ENCODE data around the gene WWTR1.

WWTR1 gene

DNA sequence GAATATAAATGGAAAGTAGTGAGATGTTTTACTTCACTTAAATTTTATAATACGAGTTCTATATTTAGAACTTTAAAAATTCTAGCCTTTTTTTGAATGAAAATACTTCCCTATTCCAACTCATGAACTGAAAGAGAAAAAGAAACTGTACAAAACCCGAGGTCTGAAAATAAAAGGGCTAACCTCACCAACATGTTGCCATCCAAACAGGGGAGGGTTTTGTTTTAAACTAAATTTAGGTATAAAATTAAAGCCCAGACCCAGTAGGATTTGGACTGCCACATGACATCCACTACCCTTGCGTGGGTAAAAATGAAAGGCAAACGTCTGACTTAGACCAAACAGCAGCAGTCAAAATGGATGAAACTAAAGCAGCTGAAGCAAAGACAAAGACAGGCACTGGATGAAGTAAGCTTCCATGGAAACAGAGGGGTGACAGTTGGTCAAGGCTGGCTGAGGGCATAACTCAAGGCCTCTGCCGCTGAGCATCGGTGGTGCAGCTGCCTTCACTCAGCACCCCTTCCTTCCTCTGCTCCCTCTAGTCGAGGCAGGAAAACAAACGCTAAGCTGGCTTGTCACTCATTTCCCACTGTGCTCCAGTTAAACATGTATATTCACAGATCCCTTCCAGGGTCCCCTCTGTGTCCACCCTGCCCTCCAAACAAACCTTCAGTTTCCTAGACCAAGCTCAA, 125.2 kb downstream of the WWTR1 start:
- no peaks in the 10 kb centered on the region for H3K9me3 Mint-ChIP-seq
- H3K27me3 Mint-ChIP-seq (ENCODE audit: low read depth), result no peaks in the 10 kb centered on the region
- peak overlapping the region; percentile 46 to 96 (median 86) for H3K27ac Mint-ChIP-seq
- peaks cover 84% of the 10 kb centered on the region for H3K4me1 Mint-ChIP-seq
- TF ChIP-seq, protein P1, sequence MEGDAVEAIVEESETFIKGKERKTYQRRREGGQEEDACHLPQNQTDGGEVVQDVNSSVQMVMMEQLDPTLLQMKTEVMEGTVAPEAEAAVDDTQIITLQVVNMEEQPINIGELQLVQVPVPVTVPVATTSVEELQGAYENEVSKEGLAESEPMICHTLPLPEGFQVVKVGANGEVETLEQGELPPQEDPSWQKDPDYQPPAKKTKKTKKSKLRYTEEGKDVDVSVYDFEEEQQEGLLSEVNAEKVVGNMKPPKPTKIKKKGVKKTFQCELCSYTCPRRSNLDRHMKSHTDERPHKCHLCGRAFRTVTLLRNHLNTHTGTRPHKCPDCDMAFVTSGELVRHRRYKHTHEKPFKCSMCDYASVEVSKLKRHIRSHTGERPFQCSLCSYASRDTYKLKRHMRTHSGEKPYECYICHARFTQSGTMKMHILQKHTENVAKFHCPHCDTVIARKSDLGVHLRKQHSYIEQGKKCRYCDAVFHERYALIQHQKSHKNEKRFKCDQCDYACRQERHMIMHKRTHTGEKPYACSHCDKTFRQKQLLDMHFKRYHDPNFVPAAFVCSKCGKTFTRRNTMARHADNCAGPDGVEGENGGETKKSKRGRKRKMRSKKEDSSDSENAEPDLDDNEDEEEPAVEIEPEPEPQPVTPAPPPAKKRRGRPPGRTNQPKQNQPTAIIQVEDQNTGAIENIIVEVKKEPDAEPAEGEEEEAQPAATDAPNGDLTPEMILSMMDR (IDR thresholded peaks at IDR 0.05; ENCODE audit: unreplicated experiment in 3 of 3), result no peak
- peak overlapping the region in 1 of 3 experiments; percentile 34 for H3K4me3 Mint-ChIP-seq
- H3K36me3 Mint-ChIP-seq (ENCODE audit: low read depth), result peaks cover 10% of the 10 kb centered on the region

DNA sequence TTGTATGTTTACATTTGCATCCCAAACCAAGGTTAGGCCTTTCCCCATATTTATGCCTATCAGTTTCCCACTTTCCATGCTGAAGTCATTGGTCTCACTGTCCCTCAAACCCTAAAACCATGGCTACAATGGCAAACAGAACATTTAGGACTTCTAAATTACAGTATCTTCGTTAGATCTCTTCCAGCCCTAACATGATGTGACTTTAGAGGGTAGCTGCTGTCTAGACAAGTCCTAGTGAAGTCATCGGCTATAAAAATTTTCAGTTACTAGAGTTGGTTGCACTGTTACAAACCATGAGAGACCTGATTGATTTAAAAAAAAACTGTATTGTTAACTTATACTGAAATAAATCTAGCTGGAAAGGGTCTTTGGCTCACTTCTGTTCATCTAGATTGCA, 128.7 kb downstream of the WWTR1 start:
- peaks cover 36% of the 10 kb centered on the region for H3K36me3 Mint-ChIP-seq (ENCODE audit: low read depth)
- TF ChIP-seq, protein P1 (IDR thresholded peaks at IDR 0.05; ENCODE audit: unreplicated experiment in 3 of 3), result no peak
- no peaks in the 10 kb centered on the region for H3K27me3 Mint-ChIP-seq (ENCODE audit: low read depth)
- no peak overlapping the region for H3K4me3 Mint-ChIP-seq
- H3K27ac Mint-ChIP-seq, result peak overlapping the region in 1 of 3 experiments; percentile 60
- H3K4me1 Mint-ChIP-seq, result peaks cover 63% of the 10 kb centered on the region
- H3K9me3 Mint-ChIP-seq, result no peaks in the 10 kb centered on the region

GRCh38 chr3:149528340-149528650, 129.5 kb downstream of the WWTR1 start:
- H3K36me3 Mint-ChIP-seq (ENCODE audit: low read depth), result peaks cover 41% of the 10 kb centered on the region
- no peaks in the 10 kb centered on the region for H3K9me3 Mint-ChIP-seq
- TF ChIP-seq, protein P1 (IDR thresholded peaks at IDR 0.05; ENCODE audit: unreplicated experiment in 3 of 3), result no peak
- peaks cover 60% of the 10 kb centered on the region for H3K4me1 Mint-ChIP-seq
- no peak overlapping the region for H3K4me3 Mint-ChIP-seq
- peak overlapping the region; percentile 60 to 65 (median 63) for H3K27ac Mint-ChIP-seq
- no peaks in the 10 kb centered on the region for H3K27me3 Mint-ChIP-seq (ENCODE audit: low read depth)

GRCh38 chr3:149527531-149528339, 130.1 kb downstream of the WWTR1 start:
- Mint-ChIP-seq H3K36me3 (ENCODE audit: low read depth) (peaks cover 42% of the 10 kb centered on the region), H3K4me1 (peaks cover 54% of the 10 kb centered on the region), H3K27me3 (ENCODE audit: low read depth) (no peaks in the 10 kb centered on the region), H3K27ac (peak overlapping the region; percentile 60 to 65 (median 63)), H3K9me3 (no peaks in the 10 kb centered on the region), H3K4me3 (no peak overlapping the region)
- TF ChIP-seq, protein P1 (IDR thresholded peaks at IDR 0.05; ENCODE audit: unreplicated experiment in 3 of 3), result peak in 1 of 3 experiments; percentile 36

DNA sequence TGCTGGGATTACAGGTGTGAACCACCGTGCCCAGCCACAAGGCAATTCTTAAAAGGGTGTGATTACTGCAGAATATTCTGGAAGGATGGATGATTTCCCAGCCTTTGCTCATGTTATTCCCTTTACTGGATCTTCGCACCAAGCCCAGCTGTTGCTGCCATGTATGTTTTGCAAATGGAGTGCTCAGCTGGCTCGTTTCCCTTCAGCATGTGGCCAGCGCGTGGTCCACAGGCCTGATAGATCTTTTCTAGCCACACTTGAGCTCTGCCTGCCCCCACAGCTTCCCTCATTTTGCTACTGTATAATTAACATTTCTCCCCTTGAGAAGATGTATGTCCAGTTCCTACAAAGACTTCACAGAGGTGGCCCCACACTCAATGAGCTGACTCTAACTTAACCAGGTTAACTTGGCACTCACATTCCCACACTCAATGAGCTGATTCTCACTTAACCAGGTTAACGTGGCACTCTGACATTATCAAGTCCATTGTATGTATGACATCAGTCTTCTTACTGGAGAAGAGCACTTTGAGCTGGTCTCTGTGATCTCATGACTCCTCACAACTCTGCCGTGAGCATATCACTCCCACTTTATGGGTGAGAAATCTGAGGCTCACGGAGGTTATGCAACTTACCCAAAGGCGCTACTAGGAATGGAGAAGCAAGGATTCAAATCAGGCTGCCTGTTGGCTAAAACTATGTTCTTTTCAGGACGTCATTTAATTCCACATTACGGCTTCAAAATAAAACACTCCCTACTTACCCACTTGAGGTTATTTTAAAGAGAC, 134.1 kb downstream of the WWTR1 start:
- Mint-ChIP-seq H3K9me3 (no peaks in the 10 kb centered on the region), H3K27ac (peak overlapping the region in 1 of 3 experiments; percentile 58), H3K4me3 (no peak overlapping the region), H3K36me3 (ENCODE audit: low read depth) (peaks cover 48% of the 10 kb centered on the region), H3K4me1 (peaks cover 30% of the 10 kb centered on the region), H3K27me3 (ENCODE audit: low read depth) (no peaks in the 10 kb centered on the region)
- TF ChIP-seq, protein P1 (IDR thresholded peaks at IDR 0.05; ENCODE audit: unreplicated experiment in 3 of 3), result no peak

Measured in nephron (organoid).